Mesothelial cell of epicardium (in vitro differentiated cells): ENCODE results near the gene WNT4. TPM values are rescaled to one million over a fixed set of nuclear protein-coding genes. Genes with fewer than 3 reads are reported as not detected.

ENCODE experiments used
- DNase-seq, 2 experiments: peaks; one replicate each; pipeline ENCODE4 v3.0.0; 2021; ENCODE audit warnings: low spot score in 2 of 2; ENCODE audit not compliant: unreplicated experiment in 2 of 2
- H3K27ac Mint-ChIP-seq: 2 replicates; pipeline ENCODE4 v1.8.0; 2021; ENCODE audit warnings: mixed read lengths
- H3K27me3 Mint-ChIP-seq: 2 replicates; pipeline ENCODE4 v1.8.0; 2021; ENCODE audit warnings: low read depth, mixed read lengths
- H3K36me3 Mint-ChIP-seq: 2 replicates; pipeline ENCODE4 v1.8.0; 2021; ENCODE audit warnings: mixed read lengths
- H3K4me1 Mint-ChIP-seq: 2 replicates; pipeline ENCODE4 v1.8.0; 2021; ENCODE audit warnings: mixed read lengths
- H3K4me3 Mint-ChIP-seq: 2 replicates; pipeline ENCODE4 v1.8.0; 2021; ENCODE audit warnings: mild to moderate bottlenecking, moderate library complexity, mixed read lengths
- H3K9me3 Mint-ChIP-seq: 2 replicates; pipeline ENCODE4 v1.8.0; 2021; ENCODE audit warnings: mixed read lengths
- total RNA-seq: library from RNA; stranded (reverse); gene quantifications from 3 replicates; pipeline ENCODE4 v1.2.1, GENCODE V29; 2021
- TF ChIP-seq, protein P1 (sequence below): fragments of 200-600 bp; sonication (generic); IDR thresholded peaks from one replicate; pipeline ENCODE4 v1.5.0; 2021; ENCODE audit warnings: antibody characterized with exemption; ENCODE audit not compliant: unreplicated experiment

WNT4 gene
- total RNA-seq, 1 donor from 2014 or later = 38.7 TPM

DNA sequence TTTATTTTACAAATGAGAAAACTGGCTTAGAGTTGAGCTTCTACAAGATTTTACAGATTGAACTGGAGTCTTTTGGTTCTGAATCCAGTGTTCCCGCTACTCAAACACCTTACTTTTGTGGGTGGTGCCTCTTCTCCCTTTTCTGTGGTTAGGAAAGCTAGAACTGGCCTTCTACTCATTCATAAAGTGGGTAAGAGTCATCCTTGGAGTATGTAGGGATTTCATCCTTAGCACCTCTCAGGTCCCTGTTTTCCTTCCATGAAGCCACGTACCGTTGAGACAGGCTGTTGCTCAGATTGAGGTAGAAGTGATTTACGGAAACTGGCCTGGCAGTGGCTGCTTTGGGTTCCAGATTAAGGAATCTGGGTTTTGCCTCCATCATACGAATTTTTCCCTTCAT lies 35.8 kb downstream of the WNT4 start:
- H3K9me3 Mint-ChIP-seq = no peaks in the 10 kb centered on the region
- peaks cover 65% of the 10 kb centered on the region for H3K4me1 Mint-ChIP-seq

DNA sequence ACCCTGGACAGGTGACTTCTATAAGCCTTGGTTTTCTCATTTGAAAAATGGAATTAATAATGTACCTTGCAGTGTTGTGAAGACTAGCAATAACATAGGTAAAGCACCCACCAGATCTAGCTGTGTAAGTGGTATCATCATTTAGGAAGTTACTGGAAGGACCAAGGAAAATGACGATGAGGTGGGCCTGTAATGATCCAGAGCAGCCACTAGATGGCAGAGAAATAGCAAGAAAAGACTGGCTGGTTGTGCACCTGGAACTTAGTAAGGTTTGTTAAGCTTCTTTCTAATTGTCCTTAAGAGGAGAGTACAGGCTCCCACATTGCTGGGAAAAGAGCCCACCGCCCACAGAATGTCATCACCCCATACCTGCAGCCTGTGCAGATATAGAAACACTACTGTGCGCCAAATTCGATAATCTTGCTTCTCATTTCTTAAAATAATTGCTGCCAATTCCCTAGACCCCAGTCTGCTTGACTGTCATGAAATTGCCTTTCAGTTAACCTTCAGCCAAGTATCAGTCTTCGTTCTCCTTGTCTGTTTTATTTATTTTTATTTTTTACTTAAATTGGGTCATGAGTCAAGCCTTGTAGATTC lies 37.2 kb downstream of the WNT4 start:
- Mint-ChIP-seq H3K27me3 (no peaks in the 10 kb centered on the region), H3K4me3 (no peak overlapping the region), H3K4me1 (peaks cover 54% of the 10 kb centered on the region), H3K27ac (no peak overlapping the region), H3K36me3 (peaks cover 19% of the 10 kb centered on the region), H3K9me3 (no peaks in the 10 kb centered on the region)
- no peak for DNase-seq
- TF ChIP-seq, protein P1, sequence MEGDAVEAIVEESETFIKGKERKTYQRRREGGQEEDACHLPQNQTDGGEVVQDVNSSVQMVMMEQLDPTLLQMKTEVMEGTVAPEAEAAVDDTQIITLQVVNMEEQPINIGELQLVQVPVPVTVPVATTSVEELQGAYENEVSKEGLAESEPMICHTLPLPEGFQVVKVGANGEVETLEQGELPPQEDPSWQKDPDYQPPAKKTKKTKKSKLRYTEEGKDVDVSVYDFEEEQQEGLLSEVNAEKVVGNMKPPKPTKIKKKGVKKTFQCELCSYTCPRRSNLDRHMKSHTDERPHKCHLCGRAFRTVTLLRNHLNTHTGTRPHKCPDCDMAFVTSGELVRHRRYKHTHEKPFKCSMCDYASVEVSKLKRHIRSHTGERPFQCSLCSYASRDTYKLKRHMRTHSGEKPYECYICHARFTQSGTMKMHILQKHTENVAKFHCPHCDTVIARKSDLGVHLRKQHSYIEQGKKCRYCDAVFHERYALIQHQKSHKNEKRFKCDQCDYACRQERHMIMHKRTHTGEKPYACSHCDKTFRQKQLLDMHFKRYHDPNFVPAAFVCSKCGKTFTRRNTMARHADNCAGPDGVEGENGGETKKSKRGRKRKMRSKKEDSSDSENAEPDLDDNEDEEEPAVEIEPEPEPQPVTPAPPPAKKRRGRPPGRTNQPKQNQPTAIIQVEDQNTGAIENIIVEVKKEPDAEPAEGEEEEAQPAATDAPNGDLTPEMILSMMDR = peak; percentile 82

More for the DNA sequence above, 35.8 kb downstream of the WNT4 start:
- peak overlapping the region; percentile 71 for H3K27ac Mint-ChIP-seq
- TF ChIP-seq, protein P1 = no peak
- H3K27me3 Mint-ChIP-seq = no peaks in the 10 kb centered on the region
- no peak for DNase-seq
- peaks cover 19% of the 10 kb centered on the region for H3K36me3 Mint-ChIP-seq
- H3K4me3 Mint-ChIP-seq = no peak overlapping the region

DNA sequence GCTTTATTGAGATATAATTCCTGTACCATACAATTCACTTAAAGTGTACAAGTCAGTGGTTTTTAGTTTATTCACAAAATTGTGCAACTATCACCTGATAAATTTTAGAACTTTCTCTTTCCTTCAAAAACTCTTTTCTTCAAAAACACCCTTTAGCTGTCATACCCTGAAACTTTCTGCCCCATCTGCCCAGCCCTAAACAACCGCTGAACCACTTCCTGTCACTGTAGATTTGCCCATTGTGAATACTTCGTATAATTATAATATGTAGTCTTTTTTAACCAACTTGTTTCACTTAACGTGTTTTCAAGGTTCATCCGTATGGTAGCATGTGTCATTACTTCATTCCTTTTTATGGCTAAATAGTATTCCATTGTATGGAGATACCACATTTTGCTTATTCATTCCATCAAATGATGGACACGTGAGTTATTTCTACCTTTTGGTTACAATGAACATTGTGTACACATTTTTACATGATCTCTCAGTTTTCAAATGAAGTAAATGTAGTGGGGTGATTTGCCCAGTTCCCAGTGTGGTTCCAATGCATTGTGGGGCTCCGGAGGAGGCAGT lies 37.9 kb downstream of the WNT4 start:
- Mint-ChIP-seq H3K4me3 (no peak overlapping the region), H3K36me3 (peaks cover 19% of the 10 kb centered on the region), H3K9me3 (no peaks in the 10 kb centered on the region), H3K27me3 (no peaks in the 10 kb centered on the region), H3K27ac (no peak overlapping the region), H3K4me1 (peaks cover 54% of the 10 kb centered on the region)
- no peak for DNase-seq
- TF ChIP-seq, protein P1 = no peak

DNA sequence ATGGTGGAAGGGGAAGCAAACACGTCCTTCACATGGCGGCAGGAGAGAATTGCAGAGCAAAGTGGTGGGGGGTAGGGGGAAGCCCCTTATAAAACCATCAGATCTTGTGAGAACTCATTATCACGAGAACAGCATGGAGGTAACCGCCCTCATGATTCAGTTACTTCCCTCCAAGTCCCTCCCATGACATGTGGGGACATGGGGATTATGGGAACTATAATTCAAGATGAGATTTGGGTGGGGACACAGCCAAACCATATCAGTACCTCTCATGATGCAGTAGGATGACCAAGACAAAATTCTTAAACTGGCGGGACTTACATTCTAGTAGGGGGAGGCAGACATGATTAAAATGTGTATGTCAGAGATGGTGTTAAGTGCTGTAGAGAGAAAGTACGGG lies 38.8 kb downstream of the WNT4 start:
- Mint-ChIP-seq H3K27me3 (no peaks in the 10 kb centered on the region), H3K36me3 (peaks cover 16% of the 10 kb centered on the region), H3K27ac (peak overlapping the region; percentile 72), H3K4me1 (peaks cover 47% of the 10 kb centered on the region), H3K9me3 (no peaks in the 10 kb centered on the region), H3K4me3 (no peak overlapping the region)
- TF ChIP-seq, protein P1 = no peak
- no peak for DNase-seq

DNA sequence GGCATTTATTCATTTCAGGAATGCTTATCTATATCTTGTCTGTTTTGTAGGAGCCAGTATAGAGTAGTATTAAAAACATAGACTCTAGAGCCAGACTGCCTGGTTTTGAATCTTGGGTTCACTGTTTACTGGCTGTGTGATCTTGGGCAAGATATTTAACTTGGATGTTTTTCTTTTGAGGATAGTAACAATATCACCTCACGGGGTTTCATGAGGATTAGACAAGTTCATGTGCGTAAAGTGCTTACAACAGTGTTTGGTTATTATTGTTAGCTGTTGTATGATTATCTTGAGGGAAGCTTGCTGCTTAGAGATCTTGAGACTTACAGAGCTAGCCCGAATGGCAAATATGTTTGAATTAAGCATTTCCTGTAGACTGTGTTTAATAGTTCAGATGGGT lies 40.2 kb downstream of the WNT4 start:
- Mint-ChIP-seq H3K27ac (peak overlapping the region; percentile 72), H3K9me3 (no peaks in the 10 kb centered on the region), H3K36me3 (peaks cover 19% of the 10 kb centered on the region), H3K4me1 (peaks cover 34% of the 10 kb centered on the region), H3K27me3 (no peaks in the 10 kb centered on the region), H3K4me3 (no peak overlapping the region)
- no peak for DNase-seq
- TF ChIP-seq, protein P1 = no peak
